HepG2 (cell line): Measurements from ENCODE around the gene SYT14. TPM values are rescaled to one million over a fixed set of nuclear protein-coding genes. Genes with fewer than 3 reads are reported as not detected.

Source experiments
- ATAC-seq: fragments of 200-7000 bp; cut with Tn5 transposase; 3 replicates; pipeline ENCODE4 v1.9.1; 2020; ENCODE audit warnings: mild to moderate bottlenecking, moderate library complexity
- BruUV-seq: library from RNA; stranded (reverse); fragments of 400-500 nt; replicated peaks from 2 replicates; lab custom pipeline; 2021; lab: Mats Ljungman, UMichigan
- CTCF ChIA-PET: fragments of 300-600 bp; formaldehyde crosslinking; extraction: SDS; loops from one replicate; lab custom pipeline; 2021; ENCODE audit warnings: low total read pairs, inconsistent platforms, low intra/inter-chr PET ratio; lab: Yijun Ruan, JAX
- POLR2A ChIA-PET: fragments of 350-600 bp; sonication (Branson Sonifier 250); formaldehyde crosslinking; loops from one replicate; lab custom pipeline; 2020; ENCODE audit warnings: antibody characterized with exemption, inconsistent platforms; lab: Yijun Ruan, JAX
- DNase-seq: peaks from one replicate; pipeline ENCODE4 v3.0.0-alpha.2; 2015; ENCODE audit warnings: low spot score
- FAIRE-seq: peaks from 3 replicates; lab custom pipeline; 2011; peaks lifted over from hg19 to GRCh38; lab: Jason Lieb, UNC
- H2AFZ ChIP-seq: one replicate; pipeline ENCODE4 v1.6.1; 2011; ENCODE audit warnings: low read length, inconsistent platforms
- H3K27ac ChIP-seq: fragments of 300-600 bp; 3 replicates; pipeline ENCODE4 v1.8.0; 2011; ENCODE audit warnings: mixed run types, mild to moderate bottlenecking, mixed read lengths, low read length, inconsistent platforms; ENCODE audit not compliant: insufficient read depth; ENCODE audit errors: extremely low read length
- H3K27me3 ChIP-seq, 2 experiments: fragments of 200-600 bp in 1 of 2; 2 replicates in 1 of 2; 3 replicates in 1 of 2; pipeline versions ENCODE4 v1.6.0 to v1.8.0; 2011; ENCODE audit warnings: low read length in 2 of 2, mild to moderate bottlenecking in 2 of 2, moderate library complexity in 2 of 2, inconsistent platforms in 1 of 2; ENCODE audit not compliant: insufficient read depth in 2 of 2, control insufficient read depth in 1 of 2
- H3K36me3 ChIP-seq, 2 experiments: fragments of 200-600 bp in 1 of 2; replicated peaks in 1 of 2; 2 replicates in 1 of 2; 3 replicates in 1 of 2; pipeline versions ENCODE4 v1.5.1 to v1.8.0; 2011; ENCODE audit warnings: low read length in 2 of 2, inconsistent platforms in 1 of 2; ENCODE audit not compliant: insufficient read depth in 2 of 2, control insufficient read depth in 1 of 2
- H3K4me1 ChIP-seq: 2 replicates; pipeline ENCODE4 v1.5.1; 2012; ENCODE audit warnings: low read length, inconsistent platforms; ENCODE audit not compliant: insufficient read depth
- H3K4me2 ChIP-seq: 2 replicates; pipeline ENCODE4 v1.6.0; 2011; ENCODE audit warnings: low read depth, low read length, inconsistent platforms
- H3K4me3 ChIP-seq, 3 experiments: fragments of 200-600 bp in 1 of 3; sonication (generic), shearing (Covaris generic) in 1 of 3; replicated peaks in 1 of 3; 2 replicates each; pipeline ENCODE4 v1.5.1; 2011 to 2016; ENCODE audit warnings: low read length in 3 of 3, inconsistent platforms in 2 of 3, low read depth in 2 of 3, mild to moderate bottlenecking in 2 of 3, control low read depth in 1 of 3, mixed read lengths in 1 of 3; ENCODE audit not compliant: insufficient read depth in 1 of 3
- H3K79me2 ChIP-seq: one replicate; pipeline ENCODE4 v1.6.1; 2011; ENCODE audit warnings: low read length, inconsistent platforms; ENCODE audit not compliant: insufficient read depth
- H3K9ac ChIP-seq: 2 replicates; pipeline ENCODE4 v1.6.0; 2011; ENCODE audit warnings: mild to moderate bottlenecking, low read depth, low read length, inconsistent platforms; ENCODE audit not compliant: insufficient read depth
- H3K9me3 ChIP-seq: 2 replicates; pipeline ENCODE4 v1.5.1; 2012; ENCODE audit warnings: mild to moderate bottlenecking, low read length
- H4K20me1 ChIP-seq: 2 replicates; pipeline ENCODE4 v1.6.0; 2011; ENCODE audit warnings: inconsistent platforms, mild to moderate bottlenecking, low read length, moderate library complexity; ENCODE audit not compliant: insufficient read depth
- FOXP1 ChIP-seq, 2 experiments: fragments of 450-650 bp in 1 of 2; IDR thresholded peaks; 2 replicates each; pipeline ENCODE4 v1.6.1; 2017 to 2018; ENCODE audit warnings: antibody characterized with exemption in 1 of 2
- HMGXB3 ChIP-seq: sonication (generic); formaldehyde crosslinking; IDR thresholded peaks from 2 replicates; pipeline ENCODE4 v1.4.0; 2020; ENCODE audit warnings: missing genetic modification reagents, borderline replicate concordance
- HOMEZ ChIP-seq: IDR thresholded peaks from 2 replicates; pipeline ENCODE4 v1.6.1; 2016; ENCODE audit warnings: low read depth
- IRF1 ChIP-seq: sonication (generic); formaldehyde crosslinking; IDR thresholded peaks from 2 replicates; pipeline ENCODE4 v1.4.0; 2020; ENCODE audit warnings: low read depth, mild to moderate bottlenecking, missing genetic modification reagents
- ZNF501 ChIP-seq: sonication (generic); formaldehyde crosslinking; IDR thresholded peaks from 2 replicates; pipeline ENCODE4 v1.5.1; 2020; ENCODE audit warnings: mild to moderate bottlenecking, moderate library complexity, missing genetic modification reagents
- ZNF616 ChIP-seq: sonication (generic); formaldehyde crosslinking; IDR thresholded peaks from 2 replicates; pipeline ENCODE4 v1.5.0; 2020; ENCODE audit warnings: low read depth, mild to moderate bottlenecking, missing genetic modification reagents
- ZNF777 ChIP-seq: sonication (generic); formaldehyde crosslinking; IDR thresholded peaks from 2 replicates; pipeline ENCODE4 v1.4.0; 2020; ENCODE audit warnings: missing genetic modification reagents
- ZSCAN22 ChIP-seq: sonication (generic); formaldehyde crosslinking; IDR thresholded peaks from 2 replicates; pipeline ENCODE4 v1.4.0; 2020; ENCODE audit warnings: mild to moderate bottlenecking, missing genetic modification reagents
- WGBS: methylation state at CpG from one replicate; pipeline ENCODE4 v1.1.6; 2017; ENCODE audit warnings: low lambda C conversion rate; 5-methylcytosine and 5-hydroxymethylcytosine counted together
- in situ Hi-C: cut with HindIII; loops from 2 replicates; pipeline ENCODE4 v1.10.0; 2017; ENCODE audit warnings: low pct_unique_long_range_greater_than_20kb; ENCODE audit not compliant: extremely low pct_ligation_motif_present
- intact Hi-C: fragments of 100-400 bp; cut with micrococcal nuclease; formaldehyde crosslinking; loops from one replicate; pipeline ENCODE4 v1.10.0; 2022; ENCODE audit not compliant: unreplicated experiment
- polyA plus RNA-seq, 8 experiments: library from polyadenylated mRNA; depleted of rRNA in 3 of 8; stranded (reverse) in 7 of 8; unstranded in 1 of 8; fragments of >200 nt; fragmentation: Illumina TruSeq in 4 of 8; extraction: Trizol in 4 of 8; gene quantifications; 2 replicates each; pipeline versions ENCODE4 v1.2.1 to v1.2.3, GENCODE V29; 2011 to 2016; ENCODE audit warnings: low read depth in 4 of 8, missing spikeins in 1 of 8, mixed read lengths in 1 of 8; ENCODE audit not compliant: insufficient read depth in 1 of 8
- total RNA-seq, 5 experiments: library from RNA; depleted of rRNA; stranded (reverse); fragments of >200 nt; fragmentation: Illumina TruSeq; extraction: Trizol; gene quantifications; 2 replicates each; pipeline ENCODE4 v1.2.3, GENCODE V29; 2016; ENCODE audit warnings: low read depth in 1 of 5
- TF ChIP-seq, protein P1 (sequence below): IDR thresholded peaks from 2 replicates; pipeline ENCODE4 v1.6.1; 2016; ENCODE audit warnings: mild to moderate bottlenecking, missing biosample characterization, missing genetic modification reagents
- TF ChIP-seq, protein P2 (sequence below), 2 experiments: sonication (generic) in 1 of 2; formaldehyde crosslinking in 1 of 2; IDR thresholded peaks; 2 replicates each; pipeline versions ENCODE4 v1.5.1 to v1.6.1; 2011 to 2020; ENCODE audit warnings: borderline replicate concordance in 1 of 2, low read depth in 1 of 2, low read length in 1 of 2, mild to moderate bottlenecking in 1 of 2, missing genetic modification reagents in 1 of 2, moderate library complexity in 1 of 2

SYT14 gene
- total and polyA plus RNA-seq, 2 of the 13 experiments (the other 11 are each of a cell fraction or from before 2014, with no cell fraction given), result not detected

GRCh38 chr1:210123383-210123782, 185.4 kb downstream of the SYT14 start (continued):
- TF ChIP-seq ZNF777 (CRISPR knock-in tag) (no peak), FOXP1 (IDR thresholded peaks at IDR 0.05) (no peak), FOXP1 (CRISPR knock-in tag; IDR thresholded peaks at IDR 0.05) (no peak)

DNA sequence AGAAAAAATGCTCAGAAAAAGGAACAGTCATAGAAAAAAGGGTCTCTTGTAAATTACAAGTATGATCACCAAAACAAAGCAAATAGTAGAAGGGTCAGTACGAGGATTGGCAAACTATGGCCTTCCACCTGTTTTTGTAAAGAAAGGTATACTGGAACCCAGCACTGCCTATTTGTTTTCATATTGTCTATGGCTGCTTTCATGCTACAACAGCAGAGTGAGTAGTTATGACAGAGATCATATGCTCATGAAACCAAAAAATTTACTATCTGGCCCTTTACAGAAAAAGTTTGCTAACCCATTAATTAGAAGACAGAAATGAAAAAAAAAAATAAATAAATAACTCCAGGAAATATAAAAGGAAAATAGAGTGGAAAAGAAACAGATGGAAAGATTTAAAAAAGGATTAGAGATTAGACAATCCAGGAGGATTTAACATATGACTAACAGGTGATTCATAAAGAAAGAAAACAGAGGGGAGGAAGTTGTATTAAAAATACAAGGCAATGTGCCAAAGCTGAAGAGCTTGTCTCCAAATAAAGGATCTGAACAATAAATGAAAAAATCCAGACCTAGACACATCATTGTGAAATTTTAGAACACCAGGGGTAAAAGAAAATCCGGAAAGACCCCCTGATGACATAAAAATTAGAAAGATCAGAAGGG, 186.0 kb downstream of the SYT14 start:
- CTCF ChIA-PET, result no interaction called here
- no peaks in the 10 kb centered on the region for H3K79me2 ChIP-seq
- H3K27me3 ChIP-seq, result no peaks in the 10 kb centered on the region; a peak in 1 of 5 replicates
- POLR2A ChIA-PET, result no interaction called here
- intact Hi-C loops, result no loop called here
- H4K20me1 ChIP-seq, result no peaks in the 10 kb centered on the region
- WGBS, result 3% methylated on average over 2 of the region's 2 CpGs
- no peak for FAIRE-seq
- H3K36me3 ChIP-seq, result no peaks in the 10 kb centered on the region
- no peak overlapping the region for H3K4me3 ChIP-seq
- ATAC-seq, result no peak
- in situ Hi-C loops, result no loop called here
- no peaks in the 10 kb centered on the region for H3K9me3 ChIP-seq
- no peak overlapping the region for H3K27ac ChIP-seq
- H2AFZ ChIP-seq, result no peak overlapping the region
- H3K4me1 ChIP-seq, result no peaks in the 10 kb centered on the region
- DNase-seq, result no peak
- no TSS peak for BruUV-seq
- H3K9ac ChIP-seq, result no peak overlapping the region
- H3K4me2 ChIP-seq, result no peak overlapping the region
- TF ChIP-seq HOMEZ (CRISPR knock-in tag) (no peak), IRF1 (no peak), ZNF616 (CRISPR knock-in tag) (no peak), HMGXB3 (CRISPR knock-in tag) (no peak), ZSCAN22 (CRISPR knock-in tag) (no peak), ZNF501 (no peak)
- TF ChIP-seq, protein P1, sequence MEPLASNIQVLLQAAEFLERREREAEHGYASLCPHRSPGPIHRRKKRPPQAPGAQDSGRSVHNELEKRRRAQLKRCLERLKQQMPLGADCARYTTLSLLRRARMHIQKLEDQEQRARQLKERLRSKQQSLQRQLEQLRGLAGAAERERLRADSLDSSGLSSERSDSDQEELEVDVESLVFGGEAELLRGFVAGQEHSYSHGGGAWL (CRISPR knock-in tag), result no peak
- TF ChIP-seq, protein P2, sequence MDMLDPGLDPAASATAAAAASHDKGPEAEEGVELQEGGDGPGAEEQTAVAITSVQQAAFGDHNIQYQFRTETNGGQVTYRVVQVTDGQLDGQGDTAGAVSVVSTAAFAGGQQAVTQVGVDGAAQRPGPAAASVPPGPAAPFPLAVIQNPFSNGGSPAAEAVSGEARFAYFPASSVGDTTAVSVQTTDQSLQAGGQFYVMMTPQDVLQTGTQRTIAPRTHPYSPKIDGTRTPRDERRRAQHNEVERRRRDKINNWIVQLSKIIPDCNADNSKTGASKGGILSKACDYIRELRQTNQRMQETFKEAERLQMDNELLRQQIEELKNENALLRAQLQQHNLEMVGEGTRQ (IDR thresholded peaks at IDR 0.05; ENCODE audit: low read depth, low read length), result no peak
- TF ChIP-seq, protein P2 (CRISPR knock-in tag; IDR thresholded peaks at IDR 0.05; ENCODE audit: borderline replicate concordance), result no peak
